D721Med (cell line): ENCODE results near the gene XRCC4.
"Not testable (repeated sequence)": the region's sequence is repeated elsewhere in the genome, so short reads cannot be mapped to it uniquely, and the experiment has no call there.

Experiments
- DNase-seq: peaks from one replicate; pipeline ENCODE4 v3.0.0; 2011; ENCODE audit warnings: low spot score; ENCODE audit not compliant: insufficient read length
- FAIRE-seq: peaks from 2 replicates; lab custom pipeline; 2011; peaks lifted over from hg19 to GRCh38; lab: Jason Lieb, UNC
- CTCF ChIP-seq: IDR thresholded peaks from 2 replicates; pipeline ENCODE4 v1.5.1; 2012; ENCODE audit warnings: mild to moderate bottlenecking, control low read depth; ENCODE audit not compliant: insufficient read depth; ENCODE audit errors: missing control alignments

XRCC4 gene

GRCh38 chr5:83251849-83252248, 174.5 kb downstream of the XRCC4 start:
- FAIRE-seq (peak; percentile 79), DNase-seq (no peak)
- no peak for TF ChIP-seq CTCF

- FAIRE-seq (no peak), DNase-seq (no peak)
- TF ChIP-seq CTCF: no peak
Observed at GRCh38 chr5:83253720-83254119, 176.4 kb downstream of the XRCC4 start.

- DNase-seq (no peak), FAIRE-seq (no peak)
- no peak for TF ChIP-seq CTCF
Observed at GRCh38 chr5:83255268-83255667, 177.9 kb downstream of the XRCC4 start.

GRCh38 chr5:83256091-83256780, 178.9 kb downstream of the XRCC4 start:
- FAIRE-seq (peak; percentile 11), DNase-seq (no peak)
- TF ChIP-seq CTCF: no peak

- DNase-seq, FAIRE-seq: not testable (repeated sequence)
Observed at GRCh38 chr5:83257684-83258083, 180.3 kb downstream of the XRCC4 start.

GRCh38 chr5:83265318-83265717, 188.0 kb downstream of the XRCC4 start:
- TF ChIP-seq CTCF: no peak
- FAIRE-seq: no peak
- no peak for DNase-seq

GRCh38 chr5:83270311-83270710, 193.0 kb downstream of the XRCC4 start:
- DNase-seq: no peak

More at GRCh38 chr5:83270311-83270710, 193.0 kb downstream of the XRCC4 start:
- no peak for FAIRE-seq
- TF ChIP-seq CTCF: no peak
